Measurements from ENCODE around the gene GALNT17.

Gene GALNT17

DNA sequence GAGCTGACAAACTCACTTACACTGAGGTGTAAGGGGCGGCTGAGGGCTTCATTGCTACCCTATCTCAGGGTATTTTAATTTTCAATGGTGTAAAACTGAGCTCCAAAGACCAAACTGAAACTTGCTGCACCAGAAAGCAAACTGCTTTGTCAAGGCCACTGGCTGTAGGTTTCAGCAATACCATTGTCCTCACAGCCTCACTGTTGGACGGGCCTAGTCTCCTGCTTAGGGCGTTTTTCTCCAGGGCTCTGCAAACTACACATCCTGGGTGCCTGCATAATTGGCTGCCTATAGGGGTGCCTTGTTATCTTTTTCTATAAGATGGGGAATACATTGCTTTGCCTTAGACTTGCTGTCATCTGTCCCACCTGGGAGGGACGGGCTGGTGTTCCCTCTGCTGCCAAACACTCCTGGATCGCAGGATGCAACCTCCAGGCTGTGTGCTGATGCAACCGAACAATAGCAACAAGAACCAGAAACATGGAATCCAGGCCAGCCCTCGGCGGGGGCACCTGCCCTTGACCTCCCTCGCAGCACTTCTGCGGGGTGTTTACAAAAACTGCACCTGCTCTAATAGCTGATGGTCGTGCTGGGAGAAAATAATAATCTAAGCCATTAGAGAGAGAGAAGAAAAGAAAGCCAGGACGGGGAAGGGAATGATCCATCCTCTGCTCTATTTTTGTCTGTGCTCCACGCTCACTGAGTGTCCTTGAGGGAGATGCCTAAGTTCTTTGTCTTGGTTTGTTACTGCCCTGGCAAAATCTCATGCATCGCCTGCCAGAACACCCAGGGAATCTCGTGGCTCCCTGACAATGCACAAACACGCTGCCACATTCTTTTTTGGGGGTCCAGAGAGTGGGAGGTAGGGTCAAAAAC lies 104.5 kb downstream of the GALNT17 start:
- TF ChIP-seq, protein P1, sequence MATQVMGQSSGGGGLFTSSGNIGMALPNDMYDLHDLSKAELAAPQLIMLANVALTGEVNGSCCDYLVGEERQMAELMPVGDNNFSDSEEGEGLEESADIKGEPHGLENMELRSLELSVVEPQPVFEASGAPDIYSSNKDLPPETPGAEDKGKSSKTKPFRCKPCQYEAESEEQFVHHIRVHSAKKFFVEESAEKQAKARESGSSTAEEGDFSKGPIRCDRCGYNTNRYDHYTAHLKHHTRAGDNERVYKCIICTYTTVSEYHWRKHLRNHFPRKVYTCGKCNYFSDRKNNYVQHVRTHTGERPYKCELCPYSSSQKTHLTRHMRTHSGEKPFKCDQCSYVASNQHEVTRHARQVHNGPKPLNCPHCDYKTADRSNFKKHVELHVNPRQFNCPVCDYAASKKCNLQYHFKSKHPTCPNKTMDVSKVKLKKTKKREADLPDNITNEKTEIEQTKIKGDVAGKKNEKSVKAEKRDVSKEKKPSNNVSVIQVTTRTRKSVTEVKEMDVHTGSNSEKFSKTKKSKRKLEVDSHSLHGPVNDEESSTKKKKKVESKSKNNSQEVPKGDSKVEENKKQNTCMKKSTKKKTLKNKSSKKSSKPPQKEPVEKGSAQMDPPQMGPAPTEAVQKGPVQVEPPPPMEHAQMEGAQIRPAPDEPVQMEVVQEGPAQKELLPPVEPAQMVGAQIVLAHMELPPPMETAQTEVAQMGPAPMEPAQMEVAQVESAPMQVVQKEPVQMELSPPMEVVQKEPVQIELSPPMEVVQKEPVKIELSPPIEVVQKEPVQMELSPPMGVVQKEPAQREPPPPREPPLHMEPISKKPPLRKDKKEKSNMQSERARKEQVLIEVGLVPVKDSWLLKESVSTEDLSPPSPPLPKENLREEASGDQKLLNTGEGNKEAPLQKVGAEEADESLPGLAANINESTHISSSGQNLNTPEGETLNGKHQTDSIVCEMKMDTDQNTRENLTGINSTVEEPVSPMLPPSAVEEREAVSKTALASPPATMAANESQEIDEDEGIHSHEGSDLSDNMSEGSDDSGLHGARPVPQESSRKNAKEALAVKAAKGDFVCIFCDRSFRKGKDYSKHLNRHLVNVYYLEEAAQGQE (IDR thresholded peaks at IDR 0.05; ENCODE audit: insufficient read depth in 1 of 2, low read depth in 2 of 2, low read length in 2 of 2), result no peak
- no peak for TF ChIP-seq POLR2AphosphoS5 (IDR thresholded peaks at IDR 0.05; ENCODE audit: low read depth, low read length)
- no peak for TF ChIP-seq FOXP2 (optimal IDR thresholded peaks at IDR 0.05; ENCODE audit: borderline replicate concordance, extremely low read depth, extremely low read length, insufficient read depth)
- no peak for TF ChIP-seq SIN3A (IDR thresholded peaks at IDR 0.05; ENCODE audit: borderline replicate concordance, insufficient read depth, low read length)
- TF ChIP-seq TAF1 (IDR thresholded peaks at IDR 0.05; ENCODE audit: borderline replicate concordance, insufficient read depth, low read length), result no peak

DNA sequence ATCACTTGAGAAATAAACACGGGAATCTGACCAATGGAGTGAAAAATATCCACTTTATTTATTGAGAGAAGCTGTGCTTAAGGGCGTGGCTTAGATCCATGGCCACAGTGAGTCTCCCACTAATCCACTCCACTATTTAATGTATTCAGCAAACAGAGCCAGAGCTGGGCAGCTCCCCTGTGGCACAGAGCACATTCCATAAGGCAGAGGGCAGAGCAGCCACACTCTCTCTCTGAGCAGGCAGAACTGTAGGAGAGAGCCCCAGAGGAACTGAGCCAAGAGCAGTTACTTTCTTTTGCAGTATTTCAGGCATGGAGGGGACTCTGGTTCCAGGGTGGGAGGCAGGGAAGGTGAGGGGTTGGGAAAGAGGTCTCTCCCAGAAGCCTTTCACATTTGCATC lies 106.0 kb downstream of the GALNT17 start:
- TF ChIP-seq POLR2AphosphoS5 (IDR thresholded peaks at IDR 0.05; ENCODE audit: low read depth, low read length), result no peak
- no peak for TF ChIP-seq FOXP2 (optimal IDR thresholded peaks at IDR 0.05; ENCODE audit: borderline replicate concordance, extremely low read depth, extremely low read length, insufficient read depth)
- TF ChIP-seq SIN3A (IDR thresholded peaks at IDR 0.05; ENCODE audit: borderline replicate concordance, insufficient read depth, low read length), result no peak
- TF ChIP-seq, protein P1 (IDR thresholded peaks at IDR 0.05; ENCODE audit: insufficient read depth in 1 of 2, low read depth in 2 of 2, low read length in 2 of 2), result no peak
- TF ChIP-seq TAF1 (IDR thresholded peaks at IDR 0.05; ENCODE audit: borderline replicate concordance, insufficient read depth, low read length), result no peak

DNA sequence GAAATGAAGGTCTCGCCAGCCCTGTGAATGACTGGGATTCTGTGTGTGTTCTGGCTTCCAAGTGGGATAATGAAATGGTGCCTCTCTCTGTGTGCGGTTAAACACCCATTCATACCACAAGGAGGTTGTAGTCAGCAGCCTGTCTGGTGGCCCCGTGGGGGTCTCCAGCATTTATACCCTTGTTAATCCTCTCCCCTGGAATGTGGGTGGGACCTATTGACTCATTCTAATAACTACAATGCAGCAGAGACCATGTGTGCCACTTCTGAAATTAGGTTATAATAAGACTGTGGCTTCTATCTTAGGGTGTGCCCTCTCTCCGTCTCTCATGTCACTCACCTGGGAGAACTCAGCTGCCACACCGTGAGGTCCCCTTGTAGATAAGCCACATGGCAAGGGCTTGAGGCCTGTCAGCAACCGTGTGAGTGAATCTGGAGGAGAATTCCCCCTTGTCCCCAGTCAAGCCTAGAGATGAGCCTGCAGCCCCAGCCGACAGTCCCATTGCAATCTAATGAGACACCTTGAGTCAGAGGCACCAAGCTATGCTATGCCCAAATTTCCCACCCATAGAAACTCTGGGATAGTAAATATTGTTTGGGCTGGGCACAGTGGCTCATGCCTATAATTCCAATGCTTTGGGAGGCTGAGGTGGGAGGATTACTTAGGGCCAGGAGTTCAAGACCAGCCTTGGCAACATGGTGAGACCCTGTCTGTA lies 106.8 kb downstream of the GALNT17 start:
- TF ChIP-seq, protein P1 (IDR thresholded peaks at IDR 0.05; ENCODE audit: insufficient read depth in 1 of 2, low read depth in 2 of 2, low read length in 2 of 2), result no peak
- TF ChIP-seq TAF1 (IDR thresholded peaks at IDR 0.05; ENCODE audit: borderline replicate concordance, insufficient read depth, low read length) (no peak), FOXP2 (optimal IDR thresholded peaks at IDR 0.05; ENCODE audit: borderline replicate concordance, extremely low read depth, extremely low read length, insufficient read depth) (no peak), POLR2AphosphoS5 (IDR thresholded peaks at IDR 0.05; ENCODE audit: low read depth, low read length) (no peak), SIN3A (IDR thresholded peaks at IDR 0.05; ENCODE audit: borderline replicate concordance, insufficient read depth, low read length) (no peak)

DNA sequence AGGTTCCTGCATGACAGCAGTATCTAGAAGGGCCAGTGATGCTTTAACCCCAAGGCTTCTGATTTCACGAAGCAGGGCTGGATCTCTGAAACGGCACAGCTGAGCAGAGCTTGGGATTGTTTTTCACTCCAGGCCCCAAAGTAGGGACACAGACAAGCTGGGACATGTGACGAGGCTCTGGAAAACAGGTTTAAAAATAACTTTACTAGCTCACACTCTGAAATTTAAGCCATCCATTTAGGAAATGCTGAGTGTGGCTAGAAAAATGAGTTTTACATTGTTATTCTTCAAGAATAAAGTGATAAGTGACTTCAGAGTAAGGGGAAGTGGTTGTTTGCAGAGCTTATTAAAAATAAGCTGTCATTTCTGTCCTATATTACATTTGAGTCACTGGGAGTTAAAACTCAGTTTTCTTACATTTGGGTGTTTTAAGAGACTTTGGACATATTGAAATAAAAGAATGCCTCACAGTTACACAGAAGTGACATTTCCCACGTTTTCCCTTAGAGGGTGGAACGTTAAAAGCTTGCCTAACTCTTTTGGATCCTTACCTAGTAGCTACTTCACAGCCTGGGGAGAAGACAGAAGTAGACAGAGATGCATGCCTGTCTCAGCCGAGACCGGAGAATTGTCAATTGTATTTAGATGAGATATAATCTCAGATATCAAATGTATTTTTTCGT lies 107.8 kb downstream of the GALNT17 start:
- TF ChIP-seq TAF1 (IDR thresholded peaks at IDR 0.05; ENCODE audit: borderline replicate concordance, insufficient read depth, low read length), result no peak
- TF ChIP-seq SIN3A (IDR thresholded peaks at IDR 0.05; ENCODE audit: borderline replicate concordance, insufficient read depth, low read length), result no peak
- no peak for TF ChIP-seq POLR2AphosphoS5 (IDR thresholded peaks at IDR 0.05; ENCODE audit: low read depth, low read length)
- TF ChIP-seq, protein P1 (IDR thresholded peaks at IDR 0.05; ENCODE audit: insufficient read depth in 1 of 2, low read depth in 2 of 2, low read length in 2 of 2), result no peak
- no peak for TF ChIP-seq FOXP2 (optimal IDR thresholded peaks at IDR 0.05; ENCODE audit: borderline replicate concordance, extremely low read depth, extremely low read length, insufficient read depth)
